Sigmoid colon (tissue), 7 donors: Measurements from ENCODE around the gene TRMT2B. TPM values are rescaled to one million over a fixed set of nuclear protein-coding genes. Genes with fewer than 3 reads are reported as not detected.

Source experiments
- DNase-seq: peaks from one replicate; pipeline ENCODE4 v3.0.0-alpha.2; 2019
- H3K27ac ChIP-seq, 4 donors: fragments of 200-600 bp; sonication (generic); one replicate each; pipeline ENCODE4 v1.5.1; 2016 to 2019; ENCODE audit warnings: mild to moderate bottlenecking in 1 of 4
- H3K27me3 ChIP-seq, 3 donors: fragments of 200-600 bp; sonication (generic); one replicate each; pipeline ENCODE4 v1.5.1; 2019; ENCODE audit warnings: mild to moderate bottlenecking in 1 of 3
- H3K36me3 ChIP-seq, 4 donors: fragments of 200-600 bp; sonication (generic); one replicate each; pipeline ENCODE4 v1.5.1; 2016 to 2019
- H3K4me1 ChIP-seq, 4 donors: fragments of 200-600 bp; sonication (generic); one replicate each; pipeline ENCODE4 v1.5.1; 2017 to 2019
- H3K4me3 ChIP-seq, 4 donors: fragments of 200-600 bp; sonication (generic); one replicate each; pipeline ENCODE4 v1.5.1; 2017 to 2019; ENCODE audit warnings: mild to moderate bottlenecking in 2 of 4, moderate library complexity in 1 of 4
- H3K9me3 ChIP-seq, 4 donors: fragments of 200-600 bp in 3 of 4; sonication (generic) in 3 of 4; one replicate each; pipeline versions ENCODE4 v1.5.1 to v1.6.1; 2013 to 2019
- CTCF ChIP-seq, 4 experiments: fragments of 450-650 bp in 3 of 4; fragments of 200-600 bp in 1 of 4; IDR thresholded peaks; one replicate each; pipeline ENCODE4 v1.5.1; 2016 to 2019; ENCODE audit warnings: antibody characterized with exemption in 4 of 4, mild to moderate bottlenecking in 3 of 4, moderate library complexity in 2 of 4
- EP300 ChIP-seq, 4 donors: sonication (generic); formaldehyde crosslinking; IDR thresholded peaks; one replicate each; pipeline ENCODE4 v1.6.1; 2017; ENCODE audit warnings: antibody characterized with exemption in 4 of 4
- POLR2A ChIP-seq, 2 donors: fragments of 450-650 bp; IDR thresholded peaks; one replicate each; pipeline ENCODE4 v1.6.1; 2016; ENCODE audit warnings: antibody characterized with exemption in 2 of 2, mild to moderate bottlenecking in 2 of 2, moderate library complexity in 2 of 2
- POLR2AphosphoS5 ChIP-seq, 4 donors: sonication (generic); formaldehyde crosslinking; IDR thresholded peaks; one replicate each; pipeline ENCODE4 v1.6.1; 2017; ENCODE audit warnings: antibody characterized with exemption in 4 of 4
- WGBS, 2 donors: extraction: QIAGEN DNeasy Blood & Tissue Kit; methylation state at CpG; one replicate each; pipeline ENCODE4 v1.1.7; 2013; 5-methylcytosine and 5-hydroxymethylcytosine counted together
- intact Hi-C: fragments of 100-400 bp; cut with DNase I; formaldehyde crosslinking; loops from one replicate; pipeline ENCODE4 v1.15.1; 2023
- polyA plus RNA-seq, 3 donors: library from polyadenylated mRNA; stranded (reverse); fragments of 200-250 nt; gene quantifications; one replicate each; pipeline ENCODE4 v1.2.3, GENCODE V29; 2013
- total RNA-seq, 4 donors: library from RNA; depleted of rRNA; stranded (reverse); fragments of >200 nt; gene quantifications; one replicate each; pipeline ENCODE4 v1.1.0, GENCODE V29; 2016
- donor health status: healthy with polysubstance abuse.
- donor health status: Bipolar disorder and iron deficiency.
- donor health status: healthy.

The TRMT2B gene
- total and polyA plus RNA-seq, 7 donors, result 9.6 to 20.1 (median 13.9) TPM

- no peaks in the 10 kb centered on the region for H3K9me3 ChIP-seq
These were observed 87.5 kb downstream of the TRMT2B start for GRCh38 chrX:100964362-100964761.

DNA sequence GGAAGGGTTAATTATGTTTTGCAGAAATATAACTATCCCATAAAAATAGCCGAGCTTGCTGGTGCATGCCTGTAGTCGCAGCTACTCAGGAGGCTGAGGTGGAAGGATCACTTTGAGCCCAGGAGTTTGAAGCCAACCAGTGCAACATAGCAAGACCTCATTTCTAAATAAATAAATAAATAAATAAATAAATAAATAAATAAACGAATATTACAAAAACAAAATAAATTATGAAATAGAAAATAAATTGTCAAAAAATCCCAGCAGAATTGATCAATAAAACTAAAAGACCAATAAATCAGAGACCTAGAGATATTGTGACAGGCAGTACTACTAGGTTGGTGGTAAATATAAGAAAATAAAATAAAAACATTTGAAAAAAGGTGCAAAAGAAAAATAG lies 89.1 kb downstream of the TRMT2B start:
- no peak for DNase-seq
- 81 to 90% methylated on average over 3 of the region's 3 CpGs for WGBS, 2 donors
- intact Hi-C loops, result no loop called here
- no peaks in the 10 kb centered on the region for H3K27me3 ChIP-seq
- H3K36me3 ChIP-seq, result no peaks in the 10 kb centered on the region
- TF ChIP-seq POLR2A (IDR thresholded peaks at IDR 0.05), result no peak
- TF ChIP-seq POLR2AphosphoS5 (IDR thresholded peaks at IDR 0.05), result no peak
- no peak for TF ChIP-seq EP300 (IDR thresholded peaks at IDR 0.05)
- H3K9me3 ChIP-seq, result no peaks in the 10 kb centered on the region
- H3K4me3 ChIP-seq, result no peak overlapping the region
- H3K4me1 ChIP-seq, result no peaks in the 10 kb centered on the region
- H3K27ac ChIP-seq, result no peak overlapping the region

More at GRCh38 chrX:100964362-100964761, 87.5 kb downstream of the TRMT2B start:
- intact Hi-C loops, result no loop called here
- H3K4me1 ChIP-seq, result no peaks in the 10 kb centered on the region
- no peak for DNase-seq
- no peak overlapping the region for H3K27ac ChIP-seq
- no peak overlapping the region for H3K4me3 ChIP-seq
- no peaks in the 10 kb centered on the region for H3K36me3 ChIP-seq
- H3K27me3 ChIP-seq, result no peaks in the 10 kb centered on the region
- TF ChIP-seq POLR2AphosphoS5 (IDR thresholded peaks at IDR 0.05) (no peak), POLR2A (IDR thresholded peaks at IDR 0.05) (no peak), EP300 (IDR thresholded peaks at IDR 0.05) (no peak), CTCF (IDR thresholded peaks at IDR 0.05) (no peak)

Other genes starting within 250 kb of the TRMT2B start
- gene CSTF2, start 231.7 kb downstream of the TRMT2B start, total RNA-seq, result 1 to 10 TPM; 6.1 to 8.6 (median 7.2) TPM
- 10 to 100 TPM in 2 of 3 donors, 1 to 10 TPM in 1; 9.0 to 18.3 (median 15.4) TPM for gene CSTF2, start 231.7 kb downstream of the TRMT2B start, polyA plus RNA-seq
- gene NOX1, start 177.8 kb downstream of the TRMT2B start, total RNA-seq, result under 1 TPM in 2 of 4 donors, not detected in 2; 0.33 to 0.36 TPM
- gene NOX1, start 177.8 kb downstream of the TRMT2B start, polyA plus RNA-seq, result 10 to 100 TPM in 2 of 3 donors, 1 to 10 TPM in 1; 6.6 to 54.8 (median 12.0) TPM
- gene XKRX, start 123.2 kb downstream of the TRMT2B start, total RNA-seq, result 1 to 10 TPM in 1 of 4 donors, under 1 TPM in 1, not detected in 2; 0.14 to 1.2 TPM
- 1 to 10 TPM in 1 of 3 donors, under 1 TPM in 1, not detected in 1; 0.23 to 1.3 TPM for gene XKRX, start 123.2 kb downstream of the TRMT2B start, polyA plus RNA-seq
- gene ARL13A, start 82.4 kb downstream of the TRMT2B start, total RNA-seq, result not detected
- not detected for gene ARL13A, start 82.4 kb downstream of the TRMT2B start, polyA plus RNA-seq
- 10 to 100 TPM; 39.2 to 62.1 (median 49.7) TPM for gene TMEM35A, start 26.8 kb upstream of the TRMT2B start, total RNA-seq
- gene TMEM35A, start 26.8 kb upstream of the TRMT2B start, polyA plus RNA-seq, result 1 to 10 TPM in 2 of 3 donors, not detected in 1; 1.8 to 3.2 TPM
- 1 to 10 TPM; 1.6 to 3.0 (median 2.4) TPM for gene CENPI, start 46.1 kb upstream of the TRMT2B start, total RNA-seq
- 1 to 10 TPM in 2 of 3 donors, not detected in 1; 1.2 to 3.4 TPM for gene CENPI, start 46.1 kb upstream of the TRMT2B start, polyA plus RNA-seq
- 1 to 10 TPM; 4.8 to 7.1 (median 6.4) TPM for gene DRP2, start 167.7 kb upstream of the TRMT2B start, total RNA-seq
- under 1 TPM in 2 of 3 donors, not detected in 1; 0.48 to 0.60 TPM for gene DRP2, start 167.7 kb upstream of the TRMT2B start, polyA plus RNA-seq
- under 1 TPM in 2 of 4 donors, not detected in 2; 0.16 to 0.54 TPM for gene TAF7L, start 239.2 kb upstream of the TRMT2B start, total RNA-seq
- gene TAF7L, start 239.2 kb upstream of the TRMT2B start, polyA plus RNA-seq, result under 1 TPM in 1 of 3 donors, not detected in 2; 0.12 TPM